Upper lobe of left lung (tissue), 6 donors: ENCODE results near the gene TNFAIP8L1. TPM values are rescaled to one million over a fixed set of nuclear protein-coding genes. Genes with fewer than 3 reads are reported as not detected.

Experiments used
- ATAC-seq, 2 donors: fragments of 200-7000 bp; cut with Tn5 transposase; one replicate each; pipeline ENCODE4 v1.9.1; 2022; ENCODE audit warnings: mild to moderate bottlenecking in 2 of 2, moderate library complexity in 2 of 2; ENCODE audit not compliant: low FRiP score in 2 of 2
- DNase-seq, 2 donors: peaks; one replicate each; pipeline ENCODE4 v3.0.0-alpha.2; 2019 to 2020
- H3K27ac ChIP-seq, 4 donors: fragments of 200-600 bp; sonication (generic); one replicate each; pipeline ENCODE4 v1.5.1; 2016 to 2019
- H3K27me3 ChIP-seq, 4 donors: fragments of 200-600 bp; sonication (generic); one replicate each; pipeline ENCODE4 v1.5.1; 2017 to 2019
- H3K36me3 ChIP-seq, 4 donors: fragments of 200-600 bp; sonication (generic); one replicate each; pipeline ENCODE4 v1.5.1; 2016 to 2019
- H3K4me1 ChIP-seq, 4 donors: fragments of 200-600 bp; sonication (generic); one replicate each; pipeline ENCODE4 v1.5.1; 2018 to 2019
- H3K4me3 ChIP-seq, 4 donors: fragments of 200-600 bp; sonication (generic); one replicate each; pipeline ENCODE4 v1.5.1; 2017 to 2019; ENCODE audit warnings: mild to moderate bottlenecking in 2 of 4, moderate library complexity in 1 of 4
- H3K9me3 ChIP-seq, 4 donors: fragments of 200-600 bp; sonication (generic); one replicate each; pipeline ENCODE4 v1.5.1; 2018 to 2019
- CTCF ChIP-seq, 6 experiments: fragments of 450-650 bp in 4 of 6; fragments of 200-600 bp in 2 of 6; sonication (generic) in 2 of 6; IDR thresholded peaks; one replicate each; pipeline ENCODE4 v1.5.1; 2016 to 2019; ENCODE audit warnings: antibody characterized with exemption in 6 of 6
- EP300 ChIP-seq, 4 donors: sonication (generic); formaldehyde crosslinking; IDR thresholded peaks; one replicate each; pipeline ENCODE4 v1.5.1; 2017; ENCODE audit warnings: antibody characterized with exemption in 4 of 4, control low read depth in 2 of 4
- POLR2A ChIP-seq, 4 donors: fragments of 450-650 bp; IDR thresholded peaks; one replicate each; pipeline ENCODE4 v1.5.1; 2016 to 2017; ENCODE audit warnings: antibody characterized with exemption in 4 of 4, mild to moderate bottlenecking in 2 of 4
- POLR2AphosphoS5 ChIP-seq, 2 donors: sonication (generic); formaldehyde crosslinking; IDR thresholded peaks; one replicate each; pipeline ENCODE4 v1.5.1; 2017; ENCODE audit warnings: antibody characterized with exemption in 2 of 2
- WGBS, 2 donors: methylation state at CpG; one replicate each; pipeline ENCODE4 v1.1.5; 2017 to 2018; 5-methylcytosine and 5-hydroxymethylcytosine counted together
- total RNA-seq, 6 donors: library from RNA; depleted of rRNA in 4 of 6; stranded (reverse); fragments of >200 nt in 4 of 6; gene quantifications; one replicate each; pipeline versions ENCODE4 v1.1.0 to v1.2.1, GENCODE V29; 2016 to 2021
- donor health status: DM: no; HTN: no; CAD: no; lungs with moderate emphysema.
- donor health status: DM: no; HTN: yes; CAD: no; lungs with severe emphysema.

TNFAIP8L1 gene
- total RNA-seq, 6 donors from 2014 or later: 4.4 to 17.5 (median 11.4) TPM

GRCh38 chr19:4695224-4695731, 56.0 kb downstream of the TNFAIP8L1 start:
- H3K27ac ChIP-seq: peak overlapping the region in 1 of 4 donors; percentile 71
- 79 to 85% methylated on average over 13 to 19 of the region's 19 CpGs for WGBS, 2 donors
- peaks cover 44 to 94% (median 84%) of the 10 kb centered on the region in 4 donors for H3K36me3 ChIP-seq
- H3K4me1 ChIP-seq: peaks cover 0 to 8% (median 0%) of the 10 kb centered on the region in 4 donors
- DNase-seq: no peak
- no peak overlapping the region for H3K4me3 ChIP-seq
- H3K9me3 ChIP-seq: no peaks in the 10 kb centered on the region
- H3K27me3 ChIP-seq: no peaks in the 10 kb centered on the region
- no peak for ATAC-seq
- no peak for TF ChIP-seq CTCF (IDR thresholded peaks at IDR 0.05)
- TF ChIP-seq POLR2AphosphoS5 (IDR thresholded peaks at IDR 0.05): no peak
- no peak for TF ChIP-seq POLR2A (IDR thresholded peaks at IDR 0.05)
- no peak for TF ChIP-seq EP300 (IDR thresholded peaks at IDR 0.05)

- Histone ChIP-seq H3K9me3 (no peaks in the 10 kb centered on the region), H3K4me1 (peaks cover 0 to 20% (median 0%) of the 10 kb centered on the region in 4 donors), H3K27me3 (no peaks in the 10 kb centered on the region), H3K4me3 (no peak overlapping the region), H3K27ac (peak overlapping the region in 1 of 4 donors; percentile 25), H3K36me3 (peaks cover 55 to 98% (median 93%) of the 10 kb centered on the region in 4 donors)
- WGBS, 2 donors: 97 to 98% methylated on average over 7 to 14 of the region's 14 CpGs
- DNase-seq: no peak
- ATAC-seq: no peak
- TF ChIP-seq POLR2AphosphoS5 (IDR thresholded peaks at IDR 0.05) (no peak), CTCF (IDR thresholded peaks at IDR 0.05) (no peak), EP300 (IDR thresholded peaks at IDR 0.05) (no peak), POLR2A (IDR thresholded peaks at IDR 0.05) (no peak)
Measured at GRCh38 chr19:4697304-4697703, 58.0 kb downstream of the TNFAIP8L1 start.

- H3K27ac ChIP-seq: no peak overlapping the region
- no peak overlapping the region for H3K4me3 ChIP-seq
- H3K27me3 ChIP-seq: no peaks in the 10 kb centered on the region
- peak in 1 of 2 donors; percentile 82 for DNase-seq
- ATAC-seq: no peak
- H3K36me3 ChIP-seq: peaks cover 43 to 98% (median 87%) of the 10 kb centered on the region in 4 donors
- H3K9me3 ChIP-seq: no peaks in the 10 kb centered on the region
- 91 to 95% methylated on average over 4 to 33 of the region's 33 CpGs for WGBS, 2 donors
- TF ChIP-seq EP300 (IDR thresholded peaks at IDR 0.05) (no peak), POLR2A (IDR thresholded peaks at IDR 0.05) (no peak), CTCF (IDR thresholded peaks at IDR 0.05) (no peak), POLR2AphosphoS5 (IDR thresholded peaks at IDR 0.05) (no peak)
- peaks cover 0 to 26% (median 5%) of the 10 kb centered on the region in 4 donors for H3K4me1 ChIP-seq
Measured at GRCh38 chr19:4699826-4700692, 60.7 kb downstream of the TNFAIP8L1 start.

GRCh38 chr19:4700693-4700970, 61.3 kb downstream of the TNFAIP8L1 start:
- 93% methylated on average over 11 of the region's 11 CpGs for WGBS, 2 donors
- TF ChIP-seq POLR2AphosphoS5 (IDR thresholded peaks at IDR 0.05) (no peak), POLR2A (IDR thresholded peaks at IDR 0.05) (no peak), CTCF (IDR thresholded peaks at IDR 0.05) (no peak), EP300 (IDR thresholded peaks at IDR 0.05) (no peak)
- DNase-seq (no peak), ATAC-seq (no peak)
- Histone ChIP-seq H3K27ac (no peak overlapping the region), H3K4me1 (peaks cover 0 to 31% (median 6%) of the 10 kb centered on the region in 4 donors), H3K36me3 (peaks cover 40 to 98% (median 85%) of the 10 kb centered on the region in 4 donors), H3K27me3 (no peaks in the 10 kb centered on the region), H3K9me3 (no peaks in the 10 kb centered on the region), H3K4me3 (no peak overlapping the region)
